H9 (cell line): ENCODE data around the gene SPN. TPM values are rescaled to one million over a fixed set of nuclear protein-coding genes. Genes with fewer than 3 reads are reported as not detected.
"Not testable (repeated sequence)": the region's sequence is repeated elsewhere in the genome, so short reads cannot be mapped to it uniquely, and the experiment has no call there.

Experiments used
- DNase-seq: peaks from one replicate; pipeline ENCODE4 v3.0.0-alpha.2; 2017
- H2AFZ ChIP-seq: one replicate; pipeline ENCODE4 v1.6.1; 2013; ENCODE audit warnings: mild to moderate bottlenecking, low read length, control low read depth, moderate library complexity
- H2AK5ac ChIP-seq: 2 replicates; pipeline ENCODE4 v1.6.1; 2013; ENCODE audit warnings: low read length, control low read depth, mixed read lengths; ENCODE audit not compliant: insufficient read length
- H2BK120ac ChIP-seq: one replicate; pipeline ENCODE4 v1.6.1; 2013; ENCODE audit warnings: low read depth, mild to moderate bottlenecking, low read length, control low read depth, inconsistent platforms; ENCODE audit not compliant: poor library complexity, severe bottlenecking
- H2BK12ac ChIP-seq: 2 replicates; pipeline ENCODE4 v1.6.1; 2013; ENCODE audit warnings: low read length, control low read depth, mixed read lengths, low read depth; ENCODE audit not compliant: insufficient read length
- H2BK15ac ChIP-seq: 2 replicates; pipeline ENCODE4 v1.6.1; 2013; ENCODE audit warnings: low read depth, low read length, control low read depth
- H2BK20ac ChIP-seq: one replicate; pipeline ENCODE4 v1.6.1; 2013; ENCODE audit warnings: low read depth, mild to moderate bottlenecking, low read length, control low read depth, inconsistent platforms; ENCODE audit not compliant: poor library complexity, severe bottlenecking
- H2BK5ac ChIP-seq: 2 replicates; pipeline ENCODE4 v1.6.1; 2013; ENCODE audit warnings: low read length, control low read depth, mixed read lengths; ENCODE audit not compliant: insufficient read length
- H3K14ac ChIP-seq: 2 replicates; pipeline ENCODE4 v1.6.1; 2013; ENCODE audit warnings: low read length, control low read depth; ENCODE audit not compliant: insufficient read depth
- H3K18ac ChIP-seq: 2 replicates; pipeline ENCODE4 v1.6.1; 2013; ENCODE audit warnings: low read depth, mild to moderate bottlenecking, mixed read lengths, low read length, control low read depth; ENCODE audit not compliant: insufficient read length
- H3K23ac ChIP-seq: 2 replicates; pipeline ENCODE4 v1.6.1; 2013; ENCODE audit warnings: low read length, control low read depth, mixed read lengths, low read depth; ENCODE audit not compliant: insufficient read length
- H3K23me2 ChIP-seq: 2 replicates; pipeline ENCODE4 v1.6.1; 2013; ENCODE audit warnings: low read depth, mild to moderate bottlenecking, mixed read lengths, low read length, control low read depth; ENCODE audit not compliant: insufficient read length, poor library complexity, severe bottlenecking
- H3K27ac ChIP-seq: 2 replicates; pipeline ENCODE4 v1.5.1; 2013; ENCODE audit warnings: low read length, control low read depth, mixed read lengths, low read depth; ENCODE audit not compliant: insufficient read length
- H3K27me3 ChIP-seq: 2 replicates; pipeline ENCODE4 v1.6.1; 2013; ENCODE audit warnings: low read length, control low read depth, inconsistent platforms; ENCODE audit not compliant: insufficient read depth
- H3K4ac ChIP-seq: 2 replicates; pipeline ENCODE4 v1.6.1; 2013; ENCODE audit warnings: low read depth, mild to moderate bottlenecking, control low read depth, inconsistent platforms, low read length, moderate library complexity
- H3K4me1 ChIP-seq: 2 replicates; pipeline ENCODE4 v1.6.1; 2013; ENCODE audit warnings: low read length, control low read depth, inconsistent platforms; ENCODE audit not compliant: insufficient read depth
- H3K4me2 ChIP-seq: 2 replicates; pipeline ENCODE4 v1.6.1; 2013; ENCODE audit warnings: low read length, control low read depth, mixed read lengths; ENCODE audit not compliant: insufficient read length, insufficient read depth
- H3K56ac ChIP-seq: 2 replicates; pipeline ENCODE4 v1.6.1; 2013; ENCODE audit warnings: low read depth, mild to moderate bottlenecking, mixed read lengths, low read length, control low read depth; ENCODE audit not compliant: insufficient read length
- H3K79me1 ChIP-seq: 2 replicates; pipeline ENCODE4 v1.6.1; 2013; ENCODE audit warnings: low read depth, mild to moderate bottlenecking, moderate library complexity, low read length, control low read depth, inconsistent platforms; ENCODE audit not compliant: insufficient read depth, poor library complexity, severe bottlenecking
- H3K79me2 ChIP-seq: 2 replicates; pipeline ENCODE4 v1.6.1; 2013; ENCODE audit warnings: low read length, control low read depth, inconsistent platforms; ENCODE audit not compliant: insufficient read depth
- H3K9ac ChIP-seq: 2 replicates; pipeline ENCODE4 v1.6.1; 2013; ENCODE audit warnings: low read length, control low read depth, mixed read lengths; ENCODE audit not compliant: insufficient read length; ENCODE audit errors: extremely low read depth
- H3K9me3 ChIP-seq: one replicate; pipeline ENCODE4 v1.6.1; 2013; ENCODE audit warnings: low read depth, low read length, inconsistent platforms; ENCODE audit not compliant: control insufficient read depth
- H3T11ph ChIP-seq: one replicate; pipeline ENCODE4 v1.6.1; 2013; ENCODE audit warnings: mild to moderate bottlenecking, low read length, control low read depth, inconsistent platforms
- H4K20me1 ChIP-seq: one replicate; pipeline ENCODE4 v1.6.1; 2013; ENCODE audit not compliant: control insufficient read depth, insufficient read length, insufficient read depth
- H4K5ac ChIP-seq: 2 replicates; pipeline ENCODE4 v1.6.1; 2013; ENCODE audit warnings: low read depth, mild to moderate bottlenecking, mixed read lengths, low read length, control low read depth; ENCODE audit not compliant: insufficient read length
- H4K8ac ChIP-seq: replicated peaks from 2 replicates; pipeline ENCODE4 v1.6.1; 2013; ENCODE audit warnings: low read length, control low read depth, mixed read lengths, low read depth; ENCODE audit not compliant: insufficient read length
- H4K91ac ChIP-seq: 2 replicates; pipeline ENCODE4 v1.6.1; 2013; ENCODE audit warnings: low read depth, mild to moderate bottlenecking, moderate library complexity, mixed read lengths, low read length, control low read depth; ENCODE audit not compliant: insufficient read length
- H3K27ac Mint-ChIP-seq, 3 experiments: 2 replicates in 2 of 3; 3 replicates in 1 of 3; pipeline ENCODE4 v1.8.0; 2020 to 2021; ENCODE audit warnings: mixed read lengths in 3 of 3, mild to moderate bottlenecking in 1 of 3, moderate library complexity in 1 of 3
- H3K27me3 Mint-ChIP-seq: 2 replicates; pipeline ENCODE4 v1.8.0; 2021; ENCODE audit warnings: low read depth, mild to moderate bottlenecking, moderate library complexity, mixed read lengths
- H3K36me3 Mint-ChIP-seq, 3 experiments: 2 replicates in 2 of 3; 3 replicates in 1 of 3; pipeline ENCODE4 v1.8.0; 2020 to 2021; ENCODE audit warnings: low read depth in 3 of 3, mixed read lengths in 3 of 3; ENCODE audit not compliant: insufficient read depth in 1 of 3
- H3K4me1 Mint-ChIP-seq, 2 experiments: 2 replicates each; pipeline ENCODE4 v1.8.0; 2020; ENCODE audit warnings: mixed read lengths in 2 of 2
- H3K4me3 Mint-ChIP-seq, 2 experiments: 2 replicates in 1 of 2; 3 replicates in 1 of 2; pipeline ENCODE4 v1.8.0; 2020 to 2021; ENCODE audit warnings: mild to moderate bottlenecking in 2 of 2, mixed read lengths in 2 of 2, moderate library complexity in 1 of 2
- H3K9me3 Mint-ChIP-seq, 2 experiments: 2 replicates in 1 of 2; 3 replicates in 1 of 2; pipeline ENCODE4 v1.8.0; 2020; ENCODE audit warnings: mild to moderate bottlenecking in 2 of 2, mixed read lengths in 2 of 2, moderate library complexity in 1 of 2
- WGBS: extraction: QIAGEN DNeasy Blood & Tissue Kit; methylation state at CpG from one replicate; pipeline ENCODE4 v1.1.7; 2013; ENCODE audit warnings: missing lambda C conversion rate, low lambda C conversion rate, mixed read lengths; ENCODE audit not compliant: insufficient read length; ENCODE audit errors: extremely low coverage; 5-methylcytosine and 5-hydroxymethylcytosine counted together
- total RNA-seq: library from RNA; stranded (reverse); gene quantifications from 2 replicates; pipeline ENCODE4 v1.2.1, GENCODE V29; 2021

The SPN gene
- total RNA-seq, 1 experiment from 2014 or later, result 0.77 TPM

GRCh38 chr16:29631658-29632057 lies 31.4 kb upstream of the SPN start:
- H3K4me1 Mint-ChIP-seq, H4K8ac ChIP-seq, H2AK5ac ChIP-seq, H4K5ac ChIP-seq, H2AFZ ChIP-seq, H3K4me3 Mint-ChIP-seq, H3T11ph ChIP-seq, H3K27me3 ChIP-seq, H2BK120ac ChIP-seq, H2BK5ac ChIP-seq, H3K23me2 ChIP-seq, H2BK12ac ChIP-seq, H3K79me2 ChIP-seq, H3K4me1 ChIP-seq, H3K4me2 ChIP-seq, H3K27ac ChIP-seq, DNase-seq, H3K9me3 ChIP-seq, H3K36me3 Mint-ChIP-seq, H3K18ac ChIP-seq, H3K9ac ChIP-seq, H4K20me1 ChIP-seq, H2BK20ac ChIP-seq, H3K23ac ChIP-seq, H2BK15ac ChIP-seq, H3K9me3 Mint-ChIP-seq, H3K4ac ChIP-seq, H3K14ac ChIP-seq, H3K27me3 Mint-ChIP-seq, H4K91ac ChIP-seq, H3K79me1 ChIP-seq, H3K56ac ChIP-seq: not testable (repeated sequence)
- peak overlapping the region in 1 of 3 experiments; percentile 22; a peak in 1 of 7 replicates for H3K27ac Mint-ChIP-seq
- WGBS, result no CpG with 5 or more reads among the region's 20 CpGs

DNA sequence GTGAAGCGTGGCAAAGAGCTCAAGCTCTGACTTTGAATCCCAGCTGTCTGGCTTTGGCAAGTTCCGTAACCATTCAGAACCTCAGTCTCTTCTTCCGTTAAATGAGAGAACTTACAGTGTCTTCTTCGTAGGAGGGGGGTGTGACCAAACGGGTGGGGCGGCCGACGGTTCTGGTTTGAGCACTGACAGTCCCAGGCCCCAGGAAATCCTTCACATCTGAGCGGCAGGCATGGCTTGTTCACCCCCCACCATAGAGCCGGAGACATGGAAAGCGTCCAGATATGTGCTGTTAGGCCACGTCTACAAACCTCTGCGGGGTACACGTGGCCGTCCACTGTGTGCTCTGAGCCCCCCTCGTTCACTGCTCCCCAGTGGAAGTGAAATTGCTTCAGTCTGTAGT lies 27.1 kb upstream of the SPN start:
- not testable (repeated sequence) for H3K18ac ChIP-seq, H4K20me1 ChIP-seq, H2BK5ac ChIP-seq, H3K9ac ChIP-seq, H3K9me3 Mint-ChIP-seq, H3K27me3 ChIP-seq, H2BK12ac ChIP-seq, H3K14ac ChIP-seq, H3K56ac ChIP-seq, H3K27ac ChIP-seq, H3K4me2 ChIP-seq, H3K4me3 Mint-ChIP-seq, H2BK20ac ChIP-seq, H2BK120ac ChIP-seq, H3K27ac Mint-ChIP-seq, H4K8ac ChIP-seq, H4K5ac ChIP-seq, H3K9me3 ChIP-seq, H3K4me1 Mint-ChIP-seq, H3K36me3 Mint-ChIP-seq, H3K27me3 Mint-ChIP-seq, H3T11ph ChIP-seq, H2AK5ac ChIP-seq, H4K91ac ChIP-seq, H3K23me2 ChIP-seq, H2AFZ ChIP-seq, H3K4me1 ChIP-seq, H2BK15ac ChIP-seq, H3K79me2 ChIP-seq, DNase-seq, H3K23ac ChIP-seq, H3K4ac ChIP-seq, H3K79me1 ChIP-seq
- no CpG with 5 or more reads among the region's 16 CpGs for WGBS
